HG03442 (cell line): ENCODE results near the gene PTGES.
"Not testable (repeated sequence)": the region's sequence is repeated elsewhere in the genome, so short reads cannot be mapped to it uniquely, and the experiment has no call there.

Experiments used
- ATAC-seq: cut with Tn5 transposase; IDR thresholded peaks from one replicate; pipeline ENCODE4 v1.9.1; 2021; ENCODE audit warnings: mild to moderate bottlenecking, moderate library complexity; ENCODE audit not compliant: unreplicated experiment

PTGES gene

GRCh38 chr9:129752900-129753729 lies at the start of gene PTGES:
PTGES (minus strand) TSS chr9:129753042; CDS start chr9:129753012, 30 bp downstream.
- no peak for ATAC-seq

GRCh38 chr9:129801504-129801903 lies 48.7 kb upstream of the PTGES start:
- ATAC-seq, result no peak

- no peak for ATAC-seq
Observed at GRCh38 chr9:129798973-129799372, 46.1 kb upstream of the PTGES start.

GRCh38 chr9:129796029-129796428 lies 43.2 kb upstream of the PTGES start:
- ATAC-seq, result not testable (repeated sequence)

- ATAC-seq, result no peak
Observed at GRCh38 chr9:129794549-129794948, 41.7 kb upstream of the PTGES start.

GRCh38 chr9:129786481-129786880 lies 33.6 kb upstream of the PTGES start:
- ATAC-seq, result no peak

- no peak for ATAC-seq
Observed at GRCh38 chr9:129785866-129786265, 33.0 kb upstream of the PTGES start.

- ATAC-seq, result not testable (repeated sequence)
Observed at GRCh38 chr9:129784970-129785369, 32.1 kb upstream of the PTGES start.

- ATAC-seq, result no peak
Observed at GRCh38 chr9:129783516-129784361, 30.9 kb upstream of the PTGES start.

- no peak for ATAC-seq
Observed at GRCh38 chr9:129781981-129782380, 29.1 kb upstream of the PTGES start.

GRCh38 chr9:129781131-129781530 lies 28.3 kb upstream of the PTGES start:
- no peak for ATAC-seq

- ATAC-seq, result no peak
Observed at GRCh38 chr9:129779560-129780190, 26.8 kb upstream of the PTGES start.

GRCh38 chr9:129778469-129778868 lies 25.6 kb upstream of the PTGES start:
- no peak for ATAC-seq

- no peak for ATAC-seq
Observed at GRCh38 chr9:129777769-129778130, 24.9 kb upstream of the PTGES start.

- ATAC-seq, result no peak
Observed at GRCh38 chr9:129776938-129777768, 24.3 kb upstream of the PTGES start.

GRCh38 chr9:129776566-129776937 lies 23.7 kb upstream of the PTGES start:
- no peak for ATAC-seq

GRCh38 chr9:129776096-129776495 lies 23.3 kb upstream of the PTGES start:
- ATAC-seq, result not testable (repeated sequence)

GRCh38 chr9:129775448-129775798 lies 22.6 kb upstream of the PTGES start:
- no peak for ATAC-seq

- ATAC-seq, result no peak
Observed at GRCh38 chr9:129774791-129775447, 22.1 kb upstream of the PTGES start.
